Kidney capillary endothelial cell (primary cell): ENCODE data around the gene NUP153.
"Not testable (repeated sequence)": the region's sequence is repeated elsewhere in the genome, so short reads cannot be mapped to it uniquely, and the experiment has no call there.

ENCODE experiments used
- DNase-seq: peaks from one replicate; pipeline ENCODE4 v3.0.0-alpha.2; 2018; ENCODE audit warnings: low spot score

NUP153 gene

DNA sequence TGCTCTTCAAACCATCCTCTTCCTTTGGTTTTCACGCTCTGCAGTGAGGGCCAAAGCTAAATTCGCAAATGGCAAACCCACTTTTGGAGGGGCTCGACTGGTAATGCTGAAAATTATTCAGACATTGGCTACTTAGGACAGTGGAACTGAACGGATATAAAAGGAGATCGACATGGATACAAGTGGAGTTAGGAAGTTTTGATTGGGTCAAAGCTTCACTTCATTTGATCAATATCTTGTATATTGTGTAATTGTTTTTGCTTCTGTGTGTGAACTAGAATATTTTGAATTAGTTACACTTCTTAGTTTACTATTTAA is 105.4 kb downstream of the NUP153 start:
- DNase-seq = peak; percentile 20

DNA sequence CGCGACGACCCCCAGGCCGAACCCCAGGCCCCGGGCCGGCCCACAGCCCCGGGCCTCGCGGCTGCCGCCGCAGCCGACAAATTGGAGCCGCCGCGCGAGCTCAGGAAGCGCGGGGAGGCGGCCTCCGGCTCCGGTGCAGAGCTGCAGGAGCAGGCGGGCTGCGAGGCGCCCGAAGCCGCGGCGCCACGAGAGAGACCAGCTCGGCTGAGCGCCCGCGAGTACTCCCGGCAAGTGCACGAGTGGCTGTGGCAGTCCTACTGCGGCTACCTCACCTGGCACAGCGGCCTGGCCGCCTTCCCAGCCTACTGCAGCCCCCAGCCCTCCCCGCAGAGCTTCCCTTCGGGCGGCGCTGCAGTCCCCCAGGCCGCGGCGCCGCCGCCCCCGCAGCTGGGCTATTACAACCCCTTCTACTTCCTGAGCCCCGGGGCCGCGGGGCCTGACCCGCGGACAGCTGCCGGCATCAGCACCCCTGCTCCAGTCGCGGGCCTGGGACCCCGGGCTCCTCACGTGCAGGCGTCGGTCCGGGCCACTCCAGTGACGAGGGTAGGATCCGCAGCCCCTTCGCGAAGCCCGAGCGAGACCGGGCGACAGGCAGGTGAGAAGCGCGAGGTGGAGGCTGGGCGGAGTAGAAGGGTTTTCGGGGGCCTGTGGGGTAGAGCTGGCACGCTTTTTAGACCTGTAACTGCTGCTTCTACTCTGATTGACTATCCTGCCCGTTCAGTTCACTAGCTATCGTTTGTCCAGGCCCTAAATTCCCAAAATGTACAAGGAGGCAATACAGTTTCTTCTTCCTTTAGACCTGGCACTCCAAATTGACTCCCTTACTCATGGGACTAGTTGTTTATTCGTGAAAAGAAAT is 106.0 kb downstream of the NUP153 start:
- peak; percentile 36 for DNase-seq

DNA sequence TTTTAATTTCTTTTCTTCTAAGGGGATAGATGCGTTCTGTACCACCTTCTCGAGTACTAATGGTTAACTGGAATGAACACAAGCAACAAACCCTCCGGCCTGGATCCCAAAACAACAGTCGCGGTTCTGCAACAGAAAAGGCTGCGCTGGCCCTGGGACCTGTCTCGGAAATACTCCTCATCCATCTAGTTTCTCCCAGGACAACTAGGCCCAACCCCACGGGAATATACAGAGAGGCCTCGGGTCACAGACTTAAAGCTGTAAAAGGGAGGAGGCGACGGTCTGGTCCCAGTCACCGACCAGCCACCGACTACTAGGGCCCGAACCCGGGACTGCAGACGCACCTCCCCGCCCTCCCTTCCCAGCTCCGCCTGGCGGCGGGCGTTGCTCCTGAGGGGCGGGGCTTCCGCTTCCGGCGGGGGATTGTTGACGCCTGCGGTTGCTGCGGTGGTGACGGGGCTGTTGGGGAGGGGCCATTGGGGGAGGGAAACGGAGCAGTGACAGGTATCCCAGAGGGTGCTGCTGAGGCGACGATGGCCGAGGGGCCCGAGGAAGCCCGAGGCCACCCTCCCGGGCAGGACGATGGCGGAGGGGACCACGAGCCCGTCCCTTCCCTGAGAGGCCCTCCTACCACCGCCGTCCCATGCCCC is 106.7 kb downstream of the NUP153 start, which contains the start of gene FAM8A1:
Gene FAM8A1 (plus strand): TSS at position 426 of the 650 bp plus-strand sequence. CDS start 108 bp downstream, at position 534.
- DNase-seq = peak; percentile 89

DNA sequence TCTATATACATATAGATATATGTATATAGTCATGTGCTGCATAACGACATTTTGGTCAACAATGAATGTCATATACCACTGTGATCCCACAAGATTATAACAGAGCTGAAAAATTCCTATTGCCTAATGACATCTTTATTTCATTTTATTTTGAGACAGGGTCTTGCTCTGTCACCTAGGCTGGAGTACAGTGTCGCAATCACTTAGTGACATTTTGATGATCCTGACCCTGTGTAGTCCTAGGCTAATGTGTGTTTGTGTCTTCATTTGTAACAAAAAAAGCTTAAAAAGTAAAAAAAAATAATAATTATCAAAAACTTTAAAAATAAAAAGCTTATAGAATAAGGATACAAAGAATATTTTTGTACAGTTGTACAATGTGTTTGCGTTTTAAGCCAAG is 110.6 kb downstream of the NUP153 start:
- no peak for DNase-seq

DNA sequence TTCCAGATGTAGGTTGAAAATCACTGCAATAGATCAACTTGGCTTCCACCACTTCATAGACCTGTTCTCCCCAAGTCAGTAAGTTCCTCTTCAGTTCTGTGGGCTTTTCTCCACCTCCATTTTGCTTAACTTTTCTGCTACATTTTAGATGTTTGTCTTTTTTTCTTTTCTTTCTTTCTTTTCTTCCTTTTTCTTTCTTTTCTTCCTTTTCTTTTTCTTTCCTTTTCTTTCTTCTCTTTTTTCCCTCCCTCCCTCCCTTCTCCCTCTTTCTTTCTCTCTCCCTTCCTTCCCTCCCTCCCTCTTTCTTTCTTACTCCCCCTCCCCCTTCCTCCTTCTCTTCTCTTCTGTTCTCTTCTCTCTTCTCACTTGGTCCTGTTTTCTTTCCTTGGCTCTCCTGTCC is 113.5 kb downstream of the NUP153 start:
- DNase-seq = no peak

DNA sequence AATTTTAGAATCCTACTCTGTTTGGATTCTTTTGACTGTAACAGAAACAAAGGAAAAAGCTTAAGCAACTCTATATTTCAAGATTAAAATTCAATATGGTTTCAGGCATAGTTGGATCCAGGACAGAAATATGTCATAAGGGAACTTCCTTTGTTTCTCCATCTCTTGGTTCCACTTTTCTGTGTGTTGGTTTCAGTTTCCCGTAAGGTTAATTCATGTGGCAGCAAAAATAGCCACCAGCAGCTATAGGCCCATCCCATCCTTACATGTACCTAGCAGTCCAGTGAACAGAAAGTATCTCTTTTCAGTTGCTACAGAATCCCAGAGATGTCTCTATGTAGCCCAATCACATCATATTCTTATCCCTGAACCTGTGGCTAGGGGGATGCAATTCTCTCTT is 115.4 kb downstream of the NUP153 start:
- DNase-seq = no peak

DNA sequence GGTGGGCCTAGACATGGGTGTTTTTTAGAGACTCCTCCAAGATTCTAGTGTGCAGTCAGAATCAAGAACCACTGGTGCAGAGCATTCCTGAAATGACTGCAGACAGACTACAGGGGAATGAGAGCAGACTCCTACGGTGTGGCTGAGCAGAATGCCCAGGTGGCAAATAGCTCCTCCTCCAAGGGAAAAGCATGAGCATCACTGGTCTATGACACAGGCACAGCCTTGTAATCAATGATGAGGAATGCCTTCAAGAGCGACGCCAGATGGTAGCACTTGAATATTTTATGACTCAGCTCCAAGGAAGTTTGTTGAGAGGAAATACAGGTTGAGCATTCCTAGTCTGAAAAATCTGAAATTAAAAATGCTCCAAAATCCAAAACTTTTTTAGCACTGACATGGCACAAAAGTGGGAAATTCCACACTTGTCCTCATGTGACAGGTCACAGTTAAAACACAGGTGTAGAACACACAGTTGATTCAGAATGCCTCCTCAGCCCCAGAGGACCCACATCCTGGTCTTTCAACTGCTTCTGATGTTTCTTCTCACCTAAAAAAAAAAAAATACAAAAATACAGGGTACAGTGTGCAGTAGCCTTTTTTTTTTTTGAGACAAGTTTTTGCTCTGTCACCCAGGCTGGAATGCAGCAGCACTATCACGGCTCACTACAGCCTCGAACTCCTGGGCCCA is 117.2 kb downstream of the NUP153 start:
- DNase-seq = peak; percentile 65

DNA sequence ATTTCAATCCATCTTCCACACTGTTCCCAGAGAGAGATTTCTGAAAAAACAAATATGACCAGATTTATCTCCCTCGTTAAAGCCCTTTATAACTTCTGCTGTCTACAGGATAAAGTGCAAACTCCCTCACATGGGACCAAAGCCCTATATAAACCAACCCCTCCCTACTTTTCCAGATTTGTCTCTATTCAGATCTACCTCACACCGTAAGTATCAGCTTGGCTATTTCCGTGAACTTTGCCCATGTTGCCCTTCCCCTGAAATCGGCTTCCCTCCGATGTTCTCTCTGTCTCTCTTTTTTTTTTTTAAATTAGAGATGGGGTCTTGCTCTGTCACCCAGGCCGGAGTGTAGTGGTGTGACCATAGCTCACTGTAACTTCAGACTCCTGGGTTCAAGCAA is 118.7 kb downstream of the NUP153 start:
- no peak for DNase-seq

DNA sequence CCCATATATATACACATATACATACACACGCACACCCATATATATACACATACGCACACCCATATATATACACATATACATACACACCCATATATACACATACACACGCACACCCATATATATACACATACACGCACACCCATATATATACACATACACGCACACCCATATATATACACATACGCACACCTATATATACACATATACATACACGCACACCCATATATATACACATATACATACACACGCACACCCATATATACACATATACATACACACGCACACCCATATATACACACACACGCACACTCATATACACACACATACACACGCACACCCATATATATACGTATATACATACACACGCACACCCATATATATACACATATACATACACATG is 120.1 kb downstream of the NUP153 start:
- DNase-seq = not testable (repeated sequence)

DNA sequence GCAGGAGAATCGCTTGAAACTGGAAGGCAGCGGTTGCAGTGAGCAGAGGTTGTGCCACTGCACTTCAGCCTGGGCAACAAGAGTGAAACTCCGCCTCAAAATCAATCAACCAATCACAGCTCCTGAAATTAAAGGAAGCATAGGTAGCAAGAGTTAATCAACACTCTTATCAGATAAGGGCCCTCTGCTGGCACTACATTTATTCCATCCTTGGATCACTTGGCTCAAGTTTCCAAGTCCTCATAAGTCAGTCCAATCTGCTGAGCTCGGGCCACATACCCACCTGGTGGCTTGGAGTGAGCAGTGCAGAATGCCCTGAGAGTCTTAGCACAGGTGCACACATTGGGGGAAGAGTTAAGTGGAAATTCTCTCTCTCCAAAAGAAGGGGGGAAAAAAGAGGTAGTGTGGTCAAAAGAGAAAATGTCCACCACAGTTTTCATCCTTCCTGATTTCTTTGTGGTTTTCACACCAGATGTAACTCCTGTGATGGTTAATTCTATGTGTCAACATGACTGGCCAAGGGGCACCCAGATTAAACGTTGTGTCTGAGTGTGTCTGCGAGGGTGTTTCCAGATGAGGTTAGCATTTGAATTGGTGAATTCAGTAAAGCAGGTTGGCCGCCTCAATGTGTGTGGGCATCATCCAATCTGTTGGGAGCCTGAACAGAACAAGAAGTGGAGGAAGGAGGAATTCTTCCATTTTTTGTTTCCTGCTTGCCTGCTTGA is 120.8 kb downstream of the NUP153 start:
- no peak for DNase-seq

DNA sequence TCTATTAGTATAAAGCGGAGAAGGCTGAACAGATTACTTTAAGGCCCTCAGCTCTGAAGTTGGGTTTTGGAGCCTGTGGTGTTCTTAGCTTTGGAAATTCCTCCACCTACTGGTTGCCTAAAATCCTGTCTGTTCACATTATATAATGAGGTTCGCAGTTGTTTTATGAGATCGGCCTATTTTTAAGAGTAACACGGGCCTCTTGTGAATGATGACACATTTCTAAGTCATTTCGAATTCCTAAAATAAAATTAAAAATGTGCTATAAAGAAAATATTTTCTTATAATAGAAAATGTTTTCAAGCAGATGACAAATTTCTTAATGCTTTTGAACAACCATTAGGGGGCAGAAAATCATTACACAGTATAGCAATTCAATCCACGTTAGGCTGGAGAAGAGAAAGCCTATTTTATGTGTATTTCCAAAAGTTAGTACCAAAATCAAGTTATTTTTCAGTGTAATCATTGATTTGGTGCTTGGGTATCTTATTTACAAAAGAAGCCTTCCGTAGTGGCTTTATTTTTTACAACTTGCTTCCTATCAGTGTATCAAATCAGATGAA is 122.4 kb downstream of the NUP153 start:
- peak; percentile 62 for DNase-seq

DNA sequence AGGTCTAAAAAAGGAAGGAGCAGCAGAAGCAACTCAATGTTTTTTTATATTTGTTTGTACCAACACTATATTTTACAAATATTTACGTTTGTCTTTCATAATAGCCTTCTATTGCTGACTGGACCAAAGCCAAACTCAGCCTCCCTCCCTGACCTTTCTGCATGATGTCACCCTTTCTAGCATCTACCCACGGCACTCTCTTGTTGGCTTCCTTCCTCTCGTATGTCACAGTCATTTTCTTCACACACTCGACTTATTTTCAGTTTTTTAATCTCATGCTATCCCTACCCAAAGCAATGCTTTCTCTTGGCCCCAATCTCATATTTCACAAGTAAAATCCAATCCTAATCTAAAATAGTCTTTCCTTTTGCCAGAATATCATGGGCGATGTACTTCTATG is 122.9 kb downstream of the NUP153 start:
- peak; percentile 50 for DNase-seq

DNA sequence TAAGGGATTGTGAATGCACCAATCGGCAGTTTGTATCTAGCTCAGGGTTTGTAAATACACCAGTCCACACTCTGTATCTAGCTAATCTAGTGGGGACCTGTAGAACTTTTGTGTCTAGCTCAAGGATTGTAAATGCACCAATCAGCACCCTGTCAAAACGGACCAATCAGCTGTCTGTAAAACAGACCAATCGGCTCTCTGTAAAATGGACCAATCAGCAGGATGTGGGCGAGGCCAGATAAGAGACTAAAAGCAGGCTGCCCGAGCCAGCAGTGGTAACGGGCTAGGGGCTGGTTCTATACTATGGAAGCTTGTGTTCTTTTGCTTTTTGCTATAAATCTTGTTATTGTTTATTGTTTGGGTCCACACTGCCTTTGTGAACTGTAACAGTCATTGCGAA is 125.4 kb downstream of the NUP153 start:
- DNase-seq = not testable (repeated sequence)

DNA sequence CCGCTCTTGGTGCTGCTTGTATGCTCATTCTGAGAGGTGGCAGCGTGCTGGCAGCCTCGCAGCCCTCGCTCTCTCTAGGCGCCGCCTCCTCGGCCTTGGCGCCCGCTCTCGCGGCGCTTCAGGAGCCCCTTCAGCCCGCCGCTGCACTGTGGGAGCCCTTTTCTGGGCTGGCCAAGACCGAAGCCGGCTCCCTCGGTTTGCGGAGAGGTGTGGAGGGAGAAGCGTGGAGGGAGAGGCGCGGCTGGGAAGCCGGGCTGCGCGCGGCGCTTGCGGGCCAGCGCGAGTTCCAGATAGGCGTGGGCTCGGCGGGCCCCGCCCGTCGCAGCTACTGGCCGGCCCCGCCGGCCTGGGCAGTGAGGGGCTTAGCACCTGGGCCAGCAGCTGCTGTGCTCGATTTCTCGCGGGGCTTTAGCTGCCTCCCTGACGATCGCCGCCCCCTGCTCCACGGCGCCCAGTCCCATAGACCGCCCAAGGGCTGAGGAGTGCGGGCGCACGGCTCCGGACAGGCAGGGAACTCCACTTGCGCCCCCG is 126.1 kb downstream of the NUP153 start:
- DNase-seq = peak; percentile 31

DNA sequence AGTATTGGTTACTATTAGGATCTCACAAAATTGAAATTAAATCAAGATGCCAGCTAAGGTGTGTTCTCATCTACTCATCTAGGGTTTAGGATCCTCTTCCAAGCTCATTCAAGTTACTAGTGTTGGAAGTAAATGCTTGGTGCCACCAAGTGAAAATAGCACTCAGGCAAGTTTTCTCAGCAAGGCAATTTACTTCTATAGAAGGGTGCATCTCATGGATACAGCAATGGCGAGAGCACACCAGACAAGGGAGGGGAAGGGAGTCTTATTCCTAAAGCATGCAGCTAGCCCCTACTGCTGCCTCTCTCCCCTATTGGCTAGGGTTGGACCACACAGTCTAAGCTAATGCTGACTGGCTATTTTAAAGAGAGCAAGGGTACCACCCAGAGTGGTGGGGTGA is 129.7 kb downstream of the NUP153 start:
- DNase-seq = no peak

DNA sequence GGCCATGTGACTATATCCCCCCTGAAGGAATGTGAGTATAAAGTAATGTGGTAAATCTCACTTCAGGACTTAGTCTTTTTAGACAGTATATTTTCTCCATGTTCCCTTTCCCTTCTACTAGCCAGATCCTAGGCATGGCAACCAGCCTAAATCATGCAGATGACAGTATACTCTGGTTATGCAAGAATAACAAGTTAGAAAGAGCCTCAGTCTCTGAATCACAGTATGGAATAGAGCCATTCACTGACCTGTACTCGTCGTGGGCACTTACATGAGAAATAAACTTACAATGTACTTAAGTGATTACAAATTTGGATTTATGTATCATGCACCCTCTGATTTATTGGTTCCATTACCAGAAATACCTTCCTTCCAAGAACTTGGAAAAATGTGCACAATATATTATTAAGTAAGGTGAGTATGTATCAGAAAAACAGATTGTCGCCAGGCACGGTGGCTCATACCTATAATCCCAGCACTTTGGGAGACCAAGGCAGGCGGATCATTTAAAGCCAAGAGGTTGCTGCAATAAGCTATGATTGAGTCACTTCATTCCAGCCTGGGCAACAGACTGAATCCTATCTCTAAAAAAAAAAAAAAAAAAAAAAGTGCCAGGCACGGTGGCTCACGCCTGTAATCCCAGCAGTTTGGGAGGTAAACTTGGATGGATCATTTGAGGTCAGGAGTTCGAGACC is 131.7 kb downstream of the NUP153 start:
- no peak for DNase-seq

DNA sequence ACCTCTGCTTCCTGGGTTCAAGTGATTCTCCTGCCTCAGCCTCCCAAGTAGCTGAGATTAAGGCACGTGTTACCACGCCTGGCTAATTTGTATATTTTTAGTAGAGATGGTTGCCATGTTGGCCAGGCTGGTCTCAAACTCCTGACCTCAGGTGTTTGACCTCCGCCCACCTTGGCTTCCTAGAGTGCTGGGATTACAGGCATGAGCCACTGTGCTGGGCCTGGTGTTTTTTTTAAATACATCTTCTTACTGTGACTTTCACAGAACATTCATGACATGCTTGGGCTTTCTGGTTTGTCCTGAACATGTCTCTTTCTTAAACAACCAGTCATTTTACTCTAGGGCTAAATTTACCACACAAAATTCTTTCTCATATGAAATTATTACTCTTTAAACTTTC is 141.3 kb downstream of the NUP153 start:
- no peak for DNase-seq
